Neural cell (in vitro differentiated cells): Measurements from ENCODE around the gene MYO10. TPM values are rescaled to one million over a fixed set of nuclear protein-coding genes. Genes with fewer than 3 reads are reported as not detected.

Experiments used
- H2AFZ ChIP-seq: fragments of 200-600, 300-800 bp; sonication (generic), shearing (Covaris generic); 2 replicates; pipeline ENCODE4 v1.6.0; 2014; ENCODE audit warnings: low read depth, mild to moderate bottlenecking, antibody characterized with exemption, low read length, moderate library complexity
- H3F3A ChIP-seq: fragments of 200-600 bp; shearing (Covaris generic); 2 replicates; pipeline ENCODE4 v1.6.1; 2016; ENCODE audit warnings: mild to moderate bottlenecking, moderate library complexity, mixed read lengths, antibody characterized with exemption, low read length; ENCODE audit not compliant: insufficient read depth, poor library complexity, severe bottlenecking
- H3K27ac ChIP-seq: fragments of 200-600, 300-800 bp; sonication (generic), shearing (Covaris generic); 2 replicates; pipeline ENCODE4 v1.5.1; 2014; ENCODE audit warnings: mild to moderate bottlenecking, low read length, moderate library complexity
- H3K27me3 ChIP-seq: fragments of 300-800, 200-600 bp; sonication (generic), shearing (Covaris generic); 2 replicates; pipeline ENCODE4 v1.6.0; 2014; ENCODE audit warnings: mild to moderate bottlenecking, low read depth, low read length, moderate library complexity; ENCODE audit not compliant: insufficient read depth
- H3K36me3 ChIP-seq: fragments of 300-800, 200-600 bp; sonication (generic), shearing (Covaris generic); 2 replicates; pipeline ENCODE4 v1.5.1; 2014; ENCODE audit warnings: mild to moderate bottlenecking, antibody characterized with exemption, low read length, moderate library complexity; ENCODE audit not compliant: insufficient read depth
- H3K4me2 ChIP-seq: fragments of 300-800, 200-600 bp; sonication (generic), shearing (Covaris generic); 2 replicates; pipeline ENCODE4 v1.6.0; 2014; ENCODE audit warnings: mild to moderate bottlenecking, low read length
- H3K4me3 ChIP-seq: fragments of 300-800, 200-600 bp; sonication (generic), shearing (Covaris generic); 2 replicates; pipeline ENCODE4 v1.5.1; 2014; ENCODE audit warnings: mild to moderate bottlenecking, low read length, moderate library complexity
- H3K79me2 ChIP-seq: fragments of 200-600 bp; shearing (Covaris generic); replicated peaks from 2 replicates; pipeline ENCODE4 v1.6.0; 2014; ENCODE audit warnings: mild to moderate bottlenecking, low read length, moderate library complexity; ENCODE audit not compliant: insufficient read depth
- H3K9ac ChIP-seq: fragments of 300-800, 200-600 bp; sonication (generic), shearing (Covaris generic); 2 replicates; pipeline ENCODE4 v1.6.1; 2016; ENCODE audit warnings: mild to moderate bottlenecking, low read length, mixed read lengths
- H3K9me2 ChIP-seq: fragments of 200-600 bp; shearing (Covaris generic); 2 replicates; pipeline ENCODE4 v1.6.1; 2016; ENCODE audit warnings: mild to moderate bottlenecking, low read length, mixed read lengths; ENCODE audit not compliant: insufficient read depth
- H3K9me3 ChIP-seq: fragments of 200-600, 300-800 bp; sonication (generic), shearing (Covaris generic); 2 replicates; pipeline ENCODE4 v1.6.1; 2016; ENCODE audit warnings: mild to moderate bottlenecking, mixed run types, low read length, moderate library complexity, mixed read lengths
- H4K20me1 ChIP-seq: fragments of 200-600 bp; shearing (Covaris generic); 2 replicates; pipeline ENCODE4 v1.6.1; 2016; ENCODE audit warnings: mild to moderate bottlenecking, mixed run types; ENCODE audit not compliant: insufficient read depth
- EP300 ChIP-seq: fragments of 450-650 bp; conservative IDR thresholded peaks from 2 replicates; pipeline ENCODE4 v1.6.1; 2014; ENCODE audit warnings: antibody characterized with exemption, mild to moderate bottlenecking, moderate library complexity; ENCODE audit not compliant: poor library complexity, severe bottlenecking
- EZH2 ChIP-seq: fragments of 200-600, 300-800 bp; shearing (Covaris generic), sonication (generic); IDR thresholded peaks from 2 replicates; pipeline ENCODE4 v1.6.1; 2014; ENCODE audit warnings: antibody characterized with exemption, low read length, borderline replicate concordance, mild to moderate bottlenecking; ENCODE audit not compliant: insufficient read depth, poor library complexity, severe bottlenecking
- MXI1 ChIP-seq: fragments of 450-650 bp; conservative IDR thresholded peaks from 2 replicates; pipeline ENCODE4 v1.6.1; 2014; ENCODE audit warnings: antibody characterized with exemption, mild to moderate bottlenecking; ENCODE audit not compliant: poor library complexity, severe bottlenecking
- POLR2AphosphoS5 ChIP-seq: IDR thresholded peaks from 2 replicates; pipeline ENCODE4 v1.6.1; 2012
- RAD21 ChIP-seq: fragments of 450-650 bp; conservative IDR thresholded peaks from 2 replicates; pipeline ENCODE4 v1.6.1; 2014; ENCODE audit warnings: antibody characterized with exemption, mild to moderate bottlenecking, moderate library complexity
- SMC3 ChIP-seq: fragments of 450-650 bp; conservative IDR thresholded peaks from 2 replicates; pipeline ENCODE4 v1.6.1; 2014; ENCODE audit warnings: antibody characterized with exemption, mild to moderate bottlenecking, moderate library complexity; ENCODE audit not compliant: poor library complexity
- TAF1 ChIP-seq: IDR thresholded peaks from 2 replicates; pipeline ENCODE4 v1.6.1; 2012; ENCODE audit warnings: low read depth
- polyA plus RNA-seq: library from polyadenylated mRNA; depleted of rRNA; stranded (reverse); fragments of >200 nt; gene quantifications from 2 replicates; pipeline ENCODE4 v1.2.3, GENCODE V29; 2014
- TF ChIP-seq, protein P1 (sequence below): fragments of 450-650 bp; IDR thresholded peaks from 2 replicates; pipeline ENCODE4 v1.5.1; 2014; ENCODE audit warnings: antibody characterized with exemption, mild to moderate bottlenecking, moderate library complexity; ENCODE audit not compliant: poor library complexity, severe bottlenecking
- TF ChIP-seq, protein P2 (sequence below): IDR thresholded peaks from 2 replicates; pipeline ENCODE4 v1.6.1; 2012; ENCODE audit warnings: borderline replicate concordance

MYO10 gene
- polyA plus RNA-seq, 1 donor from 2014 or later, result 3.2 TPM

DNA sequence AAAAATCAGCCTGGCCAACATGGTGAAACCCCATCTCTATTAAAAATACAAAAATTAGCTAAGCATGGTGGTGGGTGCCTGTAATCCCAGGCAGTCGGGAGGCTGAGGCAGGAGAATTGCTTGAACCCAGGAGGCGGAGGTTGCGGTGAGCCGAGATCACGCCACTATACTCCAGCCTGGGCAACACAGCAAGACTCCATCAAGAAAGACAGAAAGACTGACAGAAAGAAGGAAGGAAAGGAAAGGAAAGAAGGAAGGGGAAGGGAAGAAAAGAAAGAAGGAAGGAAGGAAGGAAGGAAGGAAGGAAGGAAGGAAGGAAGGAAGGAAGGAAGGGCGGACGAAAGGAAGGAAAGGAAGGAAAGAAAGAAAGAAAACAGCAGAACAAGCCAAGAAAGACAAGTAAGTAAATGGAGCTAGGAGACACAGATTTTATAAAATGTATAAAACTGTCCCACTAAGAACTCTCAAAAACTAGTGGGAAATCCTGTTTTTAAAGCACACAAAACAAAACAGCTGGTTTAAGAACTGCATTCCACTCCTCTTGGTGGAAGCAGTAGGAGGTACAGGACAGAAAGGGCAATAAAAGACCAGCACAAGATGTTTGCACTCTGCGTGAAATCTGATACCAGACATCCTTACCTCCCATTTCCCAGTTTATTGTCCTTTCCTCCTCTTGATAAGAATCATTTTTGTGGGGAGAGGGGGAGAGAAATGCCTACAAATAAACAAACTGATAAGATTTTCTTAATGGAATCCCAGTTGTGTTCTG, 46.7 kb downstream of the MYO10 start:
- Histone ChIP-seq H4K20me1 (no peaks in the 10 kb centered on the region), H3K27ac (no peak overlapping the region), H3K4me2 (no peak overlapping the region), H3K9me2 (no peaks in the 10 kb centered on the region), H3K36me3 (no peaks in the 10 kb centered on the region), H3K4me3 (no peak overlapping the region), H3K9ac (no peak overlapping the region), H2AFZ (no peak overlapping the region), H3K9me3 (no peaks in the 10 kb centered on the region), H3F3A (no peaks in the 10 kb centered on the region), H3K79me2 (no peaks in the 10 kb centered on the region), H3K27me3 (no peaks in the 10 kb centered on the region)
- TF ChIP-seq SMC3 (no peak), POLR2AphosphoS5 (no peak), MXI1 (no peak), EZH2 (no peak), EP300 (no peak), TAF1 (no peak), RAD21 (no peak)
- TF ChIP-seq, protein P1, sequence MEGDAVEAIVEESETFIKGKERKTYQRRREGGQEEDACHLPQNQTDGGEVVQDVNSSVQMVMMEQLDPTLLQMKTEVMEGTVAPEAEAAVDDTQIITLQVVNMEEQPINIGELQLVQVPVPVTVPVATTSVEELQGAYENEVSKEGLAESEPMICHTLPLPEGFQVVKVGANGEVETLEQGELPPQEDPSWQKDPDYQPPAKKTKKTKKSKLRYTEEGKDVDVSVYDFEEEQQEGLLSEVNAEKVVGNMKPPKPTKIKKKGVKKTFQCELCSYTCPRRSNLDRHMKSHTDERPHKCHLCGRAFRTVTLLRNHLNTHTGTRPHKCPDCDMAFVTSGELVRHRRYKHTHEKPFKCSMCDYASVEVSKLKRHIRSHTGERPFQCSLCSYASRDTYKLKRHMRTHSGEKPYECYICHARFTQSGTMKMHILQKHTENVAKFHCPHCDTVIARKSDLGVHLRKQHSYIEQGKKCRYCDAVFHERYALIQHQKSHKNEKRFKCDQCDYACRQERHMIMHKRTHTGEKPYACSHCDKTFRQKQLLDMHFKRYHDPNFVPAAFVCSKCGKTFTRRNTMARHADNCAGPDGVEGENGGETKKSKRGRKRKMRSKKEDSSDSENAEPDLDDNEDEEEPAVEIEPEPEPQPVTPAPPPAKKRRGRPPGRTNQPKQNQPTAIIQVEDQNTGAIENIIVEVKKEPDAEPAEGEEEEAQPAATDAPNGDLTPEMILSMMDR, result no peak
- TF ChIP-seq, protein P2, sequence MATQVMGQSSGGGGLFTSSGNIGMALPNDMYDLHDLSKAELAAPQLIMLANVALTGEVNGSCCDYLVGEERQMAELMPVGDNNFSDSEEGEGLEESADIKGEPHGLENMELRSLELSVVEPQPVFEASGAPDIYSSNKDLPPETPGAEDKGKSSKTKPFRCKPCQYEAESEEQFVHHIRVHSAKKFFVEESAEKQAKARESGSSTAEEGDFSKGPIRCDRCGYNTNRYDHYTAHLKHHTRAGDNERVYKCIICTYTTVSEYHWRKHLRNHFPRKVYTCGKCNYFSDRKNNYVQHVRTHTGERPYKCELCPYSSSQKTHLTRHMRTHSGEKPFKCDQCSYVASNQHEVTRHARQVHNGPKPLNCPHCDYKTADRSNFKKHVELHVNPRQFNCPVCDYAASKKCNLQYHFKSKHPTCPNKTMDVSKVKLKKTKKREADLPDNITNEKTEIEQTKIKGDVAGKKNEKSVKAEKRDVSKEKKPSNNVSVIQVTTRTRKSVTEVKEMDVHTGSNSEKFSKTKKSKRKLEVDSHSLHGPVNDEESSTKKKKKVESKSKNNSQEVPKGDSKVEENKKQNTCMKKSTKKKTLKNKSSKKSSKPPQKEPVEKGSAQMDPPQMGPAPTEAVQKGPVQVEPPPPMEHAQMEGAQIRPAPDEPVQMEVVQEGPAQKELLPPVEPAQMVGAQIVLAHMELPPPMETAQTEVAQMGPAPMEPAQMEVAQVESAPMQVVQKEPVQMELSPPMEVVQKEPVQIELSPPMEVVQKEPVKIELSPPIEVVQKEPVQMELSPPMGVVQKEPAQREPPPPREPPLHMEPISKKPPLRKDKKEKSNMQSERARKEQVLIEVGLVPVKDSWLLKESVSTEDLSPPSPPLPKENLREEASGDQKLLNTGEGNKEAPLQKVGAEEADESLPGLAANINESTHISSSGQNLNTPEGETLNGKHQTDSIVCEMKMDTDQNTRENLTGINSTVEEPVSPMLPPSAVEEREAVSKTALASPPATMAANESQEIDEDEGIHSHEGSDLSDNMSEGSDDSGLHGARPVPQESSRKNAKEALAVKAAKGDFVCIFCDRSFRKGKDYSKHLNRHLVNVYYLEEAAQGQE, result no peak

DNA sequence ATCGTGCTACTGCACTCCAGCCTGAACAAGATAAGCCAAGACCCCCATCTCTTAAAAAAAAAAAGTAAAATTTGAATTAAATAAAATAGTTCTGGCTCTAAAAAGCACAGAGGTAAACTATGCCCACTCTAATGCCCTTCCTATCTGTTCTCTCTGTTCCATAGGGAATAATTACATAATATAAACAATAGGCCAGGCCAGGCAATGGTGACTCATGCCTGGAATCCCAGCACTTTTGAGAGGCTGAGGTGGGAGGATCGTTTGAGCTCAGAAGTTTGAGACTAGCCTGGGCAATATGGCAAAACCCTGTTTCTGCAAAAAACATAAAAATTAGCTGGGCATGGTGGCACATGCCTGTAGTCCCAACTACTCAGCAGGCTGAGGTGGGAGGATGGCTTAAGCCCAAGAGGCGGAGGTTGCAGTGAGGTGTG, 47.4 kb downstream of the MYO10 start:
- no peak for TF ChIP-seq POLR2AphosphoS5
- Histone ChIP-seq H3F3A (no peaks in the 10 kb centered on the region), H3K4me2 (no peak overlapping the region), H3K36me3 (no peaks in the 10 kb centered on the region), H3K27me3 (no peaks in the 10 kb centered on the region), H3K9me3 (no peaks in the 10 kb centered on the region), H3K27ac (no peak overlapping the region), H3K9ac (no peak overlapping the region), H4K20me1 (no peaks in the 10 kb centered on the region), H2AFZ (no peak overlapping the region), H3K4me3 (no peak overlapping the region), H3K79me2 (no peaks in the 10 kb centered on the region), H3K9me2 (no peaks in the 10 kb centered on the region)
